Measurements from ENCODE around the gene TMC5. TPM values are rescaled to one million over a fixed set of nuclear protein-coding genes. Genes with fewer than 3 reads are reported as not detected.
A peak's percentile ranks its signal among the peaks of the same experiment; 100 is the strongest.

The TMC5 gene
- total RNA-seq, 1 donor from 2014 or later, result not detected

DNA sequence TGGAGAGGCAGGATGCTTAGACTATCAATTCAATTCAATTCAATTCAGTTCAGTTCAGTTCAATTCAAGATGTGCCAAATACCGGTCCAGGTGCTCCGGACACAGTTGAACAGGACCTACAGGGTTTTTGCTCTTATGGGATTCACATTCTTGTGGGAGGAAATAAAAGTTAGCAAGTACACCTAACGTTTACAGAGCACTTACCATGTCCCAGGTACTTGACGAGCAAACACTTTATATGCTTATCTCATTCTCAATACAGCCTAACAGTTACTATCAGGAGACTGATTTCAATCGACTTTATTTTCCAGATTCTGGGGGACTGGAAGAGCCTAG lies 104.7 kb downstream of the TMC5 start:
- Histone ChIP-seq H3K27me3 (no peaks in the 10 kb centered on the region), H3K9me3 (no peaks in the 10 kb centered on the region), H3K4me1 (peaks cover 6 to 31% of the 10 kb centered on the region in 2 donors), H3K4me3 (peak overlapping the region; percentile 82 to 89), H3K36me3 (no peaks in the 10 kb centered on the region), H3K27ac (peak overlapping the region; percentile 85 to 91)
- TF ChIP-seq, protein P1, sequence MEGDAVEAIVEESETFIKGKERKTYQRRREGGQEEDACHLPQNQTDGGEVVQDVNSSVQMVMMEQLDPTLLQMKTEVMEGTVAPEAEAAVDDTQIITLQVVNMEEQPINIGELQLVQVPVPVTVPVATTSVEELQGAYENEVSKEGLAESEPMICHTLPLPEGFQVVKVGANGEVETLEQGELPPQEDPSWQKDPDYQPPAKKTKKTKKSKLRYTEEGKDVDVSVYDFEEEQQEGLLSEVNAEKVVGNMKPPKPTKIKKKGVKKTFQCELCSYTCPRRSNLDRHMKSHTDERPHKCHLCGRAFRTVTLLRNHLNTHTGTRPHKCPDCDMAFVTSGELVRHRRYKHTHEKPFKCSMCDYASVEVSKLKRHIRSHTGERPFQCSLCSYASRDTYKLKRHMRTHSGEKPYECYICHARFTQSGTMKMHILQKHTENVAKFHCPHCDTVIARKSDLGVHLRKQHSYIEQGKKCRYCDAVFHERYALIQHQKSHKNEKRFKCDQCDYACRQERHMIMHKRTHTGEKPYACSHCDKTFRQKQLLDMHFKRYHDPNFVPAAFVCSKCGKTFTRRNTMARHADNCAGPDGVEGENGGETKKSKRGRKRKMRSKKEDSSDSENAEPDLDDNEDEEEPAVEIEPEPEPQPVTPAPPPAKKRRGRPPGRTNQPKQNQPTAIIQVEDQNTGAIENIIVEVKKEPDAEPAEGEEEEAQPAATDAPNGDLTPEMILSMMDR (IDR thresholded peaks at IDR 0.05), result no peak
- intact Hi-C loops (cut with DNase I), result loop anchor here (1.0 to 5.0 kb wide), 6 partner anchors 33 to 722 kb away; partner anchors contain the start of genes ARL6IP1, COQ7 and VPS35L
- DNase-seq (ENCODE audit: low spot score in 2 of 2), result no peak

DNA sequence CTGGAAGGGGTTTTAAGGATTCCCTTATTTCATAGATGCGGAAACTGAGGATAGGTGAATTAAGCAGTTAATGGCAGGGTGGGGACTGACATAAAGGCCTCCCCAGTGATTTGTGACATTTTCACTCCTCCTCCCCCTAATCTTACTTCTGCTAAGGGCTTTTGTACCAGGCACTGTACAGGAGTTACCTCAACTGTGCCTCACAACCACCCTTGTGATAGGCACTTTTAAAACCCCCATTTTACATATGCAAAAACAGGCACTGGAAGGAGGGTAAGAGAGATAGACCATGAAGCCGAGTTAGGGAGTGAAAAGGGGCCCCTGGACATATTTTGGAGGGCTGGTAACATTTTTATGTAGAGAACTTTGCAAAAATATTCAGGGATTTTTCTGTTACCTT lies 105.1 kb downstream of the TMC5 start:
- Histone ChIP-seq H3K36me3 (no peaks in the 10 kb centered on the region), H3K27ac (peak overlapping the region in 1 of 2 donors; percentile 91), H3K4me1 (peaks cover 6 to 31% of the 10 kb centered on the region in 2 donors), H3K27me3 (no peaks in the 10 kb centered on the region), H3K9me3 (no peaks in the 10 kb centered on the region), H3K4me3 (no peak overlapping the region)
- intact Hi-C loops (cut with DNase I), result loop anchor here (1.0 to 5.0 kb wide), 6 partner anchors 33 to 722 kb away; partner anchors contain the start of genes ARL6IP1, COQ7 and VPS35L
- DNase-seq (ENCODE audit: low spot score in 2 of 2), result no peak
- TF ChIP-seq, protein P1 (IDR thresholded peaks at IDR 0.05), result no peak

DNA sequence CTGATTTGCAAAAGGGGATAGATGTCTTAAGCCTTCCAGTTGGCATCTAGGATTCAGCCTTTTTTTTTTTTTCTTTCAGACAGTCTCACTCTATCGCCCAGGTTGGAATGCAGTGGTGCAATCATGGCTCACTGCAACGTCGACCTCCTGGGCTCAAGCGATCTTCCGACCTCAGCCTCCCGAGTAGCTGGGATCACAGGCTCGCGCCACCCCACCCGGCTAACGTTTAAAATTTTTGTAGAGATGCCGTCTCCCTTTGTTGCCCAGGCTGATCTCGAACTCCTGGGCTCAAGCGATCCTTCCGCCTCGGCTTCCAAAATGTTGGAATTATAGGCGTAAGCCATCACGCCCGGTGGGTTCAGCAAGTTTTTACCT lies 105.5 kb downstream of the TMC5 start:
- no peak for DNase-seq (ENCODE audit: low spot score in 2 of 2)
- intact Hi-C loops (cut with DNase I), result loop anchor here (2.0 to 5.0 kb wide), 5 partner anchors 194 to 722 kb away; partner anchors contain the start of genes ARL6IP1 and COQ7
- H3K4me3 ChIP-seq, result peak overlapping the region in 1 of 2 donors; percentile 100
- H3K27me3 ChIP-seq, result no peaks in the 10 kb centered on the region
- TF ChIP-seq, protein P1 (IDR thresholded peaks at IDR 0.05), result no peak
- peaks cover 6 to 31% of the 10 kb centered on the region in 2 donors for H3K4me1 ChIP-seq
- no peak overlapping the region for H3K27ac ChIP-seq
- H3K9me3 ChIP-seq, result no peaks in the 10 kb centered on the region
- peaks cover 0 to 3% of the 10 kb centered on the region in 2 donors for H3K36me3 ChIP-seq

DNA sequence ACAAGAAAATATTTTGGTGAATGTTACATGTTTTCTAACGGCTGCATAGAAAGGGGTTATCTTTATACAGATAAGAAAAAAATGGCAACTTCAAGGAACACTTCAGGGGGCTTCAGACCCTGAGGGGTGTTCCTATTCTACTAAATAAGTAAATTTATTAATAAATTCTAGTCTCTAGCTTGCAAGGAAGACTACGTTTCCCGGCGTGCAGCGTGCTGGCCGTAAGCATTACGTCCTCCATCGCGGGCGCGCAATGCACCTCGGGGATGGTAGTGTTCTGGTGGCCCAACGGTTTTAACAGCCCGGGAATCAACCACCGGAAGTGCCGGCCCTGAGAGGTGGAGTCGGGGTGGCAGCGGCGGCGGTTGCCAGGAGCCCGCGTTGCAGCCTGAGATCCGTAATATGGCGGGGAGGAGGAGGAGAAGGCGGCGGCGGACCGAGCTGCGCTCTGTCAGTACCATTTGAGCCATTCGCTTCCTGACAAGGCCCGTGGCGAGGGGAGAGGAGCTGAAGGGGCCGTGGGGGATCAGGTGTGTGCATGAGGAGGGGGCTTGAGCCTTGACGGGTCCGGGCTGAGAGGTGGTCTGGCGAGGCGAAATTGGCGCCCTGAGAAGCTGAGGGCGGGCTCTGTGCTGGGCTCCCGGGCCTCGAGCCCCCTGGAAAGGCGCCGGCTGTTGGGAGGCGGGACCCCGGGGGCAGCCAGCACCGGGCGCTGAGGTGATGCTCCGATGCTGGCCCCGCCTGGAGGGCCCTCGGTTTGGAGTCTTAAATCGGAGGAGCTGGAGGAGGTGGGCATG lies 106.1 kb downstream of the TMC5 start, which contains the start of gene CCP110:
Gene CCP110 (plus strand): TSS at position 384 of the 797 bp plus-strand sequence. CDS start 3,940 bp downstream, outside the sequence.
- no peaks in the 10 kb centered on the region for H3K9me3 ChIP-seq
- TF ChIP-seq, protein P1 (IDR thresholded peaks at IDR 0.05), result no peak
- H3K4me3 ChIP-seq, result peak within 1 kb of the TSS; percentile 98 to 100
- H3K4me1 ChIP-seq, result peaks cover 6 to 31% of the 10 kb centered on the region in 2 donors
- H3K27me3 ChIP-seq, result no peaks in the 10 kb centered on the region
- peaks cover 3 to 8% of the 10 kb centered on the region in 2 donors for H3K36me3 ChIP-seq
- intact Hi-C loops (cut with DNase I), result loop anchor here (2.0 to 5.0 kb wide), 5 partner anchors 193 to 723 kb away; partner anchors contain the start of genes ARL6IP1 and COQ7
- DNase-seq (ENCODE audit: low spot score in 2 of 2), result peak; percentile 88 to 98
- H3K27ac ChIP-seq, result peak within 1 kb of the TSS; percentile 68 to 78

DNA sequence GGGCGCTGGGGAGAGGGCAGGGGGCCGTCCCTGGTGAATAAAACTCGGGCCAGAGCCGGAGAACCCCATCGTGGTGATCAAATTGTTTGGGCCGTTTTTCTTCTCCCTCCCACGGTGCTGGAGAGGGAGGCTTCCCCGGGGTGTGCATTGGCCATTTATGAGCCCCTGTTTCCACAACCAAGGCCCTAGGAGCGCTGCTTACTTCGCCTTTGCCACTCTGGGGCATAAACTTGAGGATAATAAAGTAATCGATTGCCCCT lies 106.6 kb downstream of the TMC5 start:
- no peaks in the 10 kb centered on the region for H3K27me3 ChIP-seq
- H3K36me3 ChIP-seq, result peaks cover 4 to 12% of the 10 kb centered on the region in 2 donors
- intact Hi-C loops (cut with DNase I), result loop anchor here (5.0 kb wide), 1 partner anchor 437 kb away; no protein-coding TSS in a partner anchor
- H3K4me1 ChIP-seq, result peaks cover 6 to 29% of the 10 kb centered on the region in 2 donors
- TF ChIP-seq, protein P1 (IDR thresholded peaks at IDR 0.05), result no peak
- H3K27ac ChIP-seq, result peak overlapping the region; percentile 68 to 78
- no peaks in the 10 kb centered on the region for H3K9me3 ChIP-seq
- no peak for DNase-seq (ENCODE audit: low spot score in 2 of 2)
- peak overlapping the region; percentile 98 to 100 for H3K4me3 ChIP-seq

Measured in ascending aorta (tissue), 2 donors.